Naive thymus-derived CD4-positive, alpha-beta T cell (primary cell): ENCODE data around the gene DLD. TPM values are rescaled to one million over a fixed set of nuclear protein-coding genes. Genes with fewer than 3 reads are reported as not detected.

Source experiments
- polyA plus RNA-seq, 2 donors: library from polyadenylated mRNA; unstranded; fragments of 300-500 nt; fragmentation: Illumina TruSeq; gene quantifications; one replicate each; pipeline ENCODE4 v1.2.3, GENCODE V29; 2021
- total RNA-seq, 6 experiments: library from RNA in 5 of 6; stranded (reverse) in 5 of 6; gene quantifications; 1 replicate in 5 of 6; 2 replicates in 1 of 6; pipeline ENCODE4 v1.2.3 and lab custom pipeline; 2021 to 2026

The DLD gene
- total and polyA plus RNA-seq, 7 experiments from 2014 or later, result 44.5 to 72.4 (median 53.7) TPM

Other genes with a start within 250 kb of the DLD start
- 1 to 10 TPM in 1 of 5 experiments, under 1 TPM in 2, not detected in 2; 0.24 to 7.3 (median 0.27) TPM for gene SLC26A4, start 230.4 kb upstream of the DLD start, total RNA-seq
- not detected for gene SLC26A4, start 230.4 kb upstream of the DLD start, polyA plus RNA-seq
- 10 to 100 TPM; 41.5 to 54.4 (median 51.1) TPM for gene CBLL1, start 147.0 kb upstream of the DLD start, total RNA-seq
- 10 to 100 TPM; 63.3 to 73.5 TPM for gene CBLL1, start 147.0 kb upstream of the DLD start, polyA plus RNA-seq
- gene SLC26A3, start 88.0 kb upstream of the DLD start, total RNA-seq, result not detected
- not detected for gene SLC26A3, start 88.0 kb upstream of the DLD start, polyA plus RNA-seq
- gene LAMB1, start 112.0 kb downstream of the DLD start, total RNA-seq, result not detected
- under 1 TPM; 0.65 to 0.82 TPM for gene LAMB1, start 112.0 kb downstream of the DLD start, polyA plus RNA-seq
- gene LAMB4, start 239.2 kb downstream of the DLD start, total RNA-seq, result under 1 TPM in 1 of 5 experiments, not detected in 4; 0.17 TPM
- not detected for gene LAMB4, start 239.2 kb downstream of the DLD start, polyA plus RNA-seq